ENCODE measurements around the gene CDH11.

Gene CDH11

GRCh38 chr16:65148804-65149203 is 26.9 kb upstream of the CDH11 start:
- Histone ChIP-seq H4K20me1 (ENCODE audit: insufficient read depth, low read length) (no peaks in the 10 kb centered on the region), H3K9me2 (ENCODE audit: low read depth, low read length) (no peaks in the 10 kb centered on the region), H3K4me1 (ENCODE audit: insufficient read depth, low read length, severe bottlenecking) (no peaks in the 10 kb centered on the region), H3K79me2 (ENCODE audit: insufficient read depth, low read length) (no peaks in the 10 kb centered on the region), H3K36me3 (ENCODE audit: insufficient read depth, low read length) (no peaks in the 10 kb centered on the region), H3K9me3 (ENCODE audit: low read length) (no peaks in the 10 kb centered on the region), H2AFZ (ENCODE audit: low read length) (no peak overlapping the region), H3K9ac (ENCODE audit: low read length) (no peak overlapping the region), H3K27me3 (ENCODE audit: insufficient read depth, low read length) (no peaks in the 10 kb centered on the region), H3K4me2 (ENCODE audit: low read length) (no peak overlapping the region), H3K27ac (ENCODE audit: low read depth, low read length, poor library complexity, severe bottlenecking) (no peak overlapping the region), H3F3A (ENCODE audit: insufficient read depth, low read length) (no peaks in the 10 kb centered on the region), H3K4me3 (ENCODE audit: low read depth, low read length, poor library complexity, severe bottlenecking) (no peak overlapping the region)
- no peak for TF ChIP-seq EZH2 (IDR thresholded peaks at IDR 0.05; ENCODE audit: borderline replicate concordance, low read length)
- no peak for TF ChIP-seq CTCF (IDR thresholded peaks at IDR 0.05; ENCODE audit: low read length)

- Histone ChIP-seq H2AFZ (ENCODE audit: low read length) (no peak overlapping the region), H3F3A (ENCODE audit: insufficient read depth, low read length) (no peaks in the 10 kb centered on the region), H3K79me2 (ENCODE audit: insufficient read depth, low read length) (no peaks in the 10 kb centered on the region), H3K27ac (ENCODE audit: low read depth, low read length, poor library complexity, severe bottlenecking) (no peak overlapping the region), H3K4me2 (ENCODE audit: low read length) (no peak overlapping the region), H3K9me3 (ENCODE audit: low read length) (no peaks in the 10 kb centered on the region), H3K36me3 (ENCODE audit: insufficient read depth, low read length) (no peaks in the 10 kb centered on the region), H3K4me1 (ENCODE audit: insufficient read depth, low read length, severe bottlenecking) (no peaks in the 10 kb centered on the region), H3K4me3 (ENCODE audit: low read depth, low read length, poor library complexity, severe bottlenecking) (no peak overlapping the region), H3K9ac (ENCODE audit: low read length) (no peak overlapping the region), H3K27me3 (ENCODE audit: insufficient read depth, low read length) (no peaks in the 10 kb centered on the region), H4K20me1 (ENCODE audit: insufficient read depth, low read length) (no peaks in the 10 kb centered on the region), H3K9me2 (ENCODE audit: low read depth, low read length) (no peaks in the 10 kb centered on the region)
- TF ChIP-seq CTCF (IDR thresholded peaks at IDR 0.05; ENCODE audit: low read length) (no peak), EZH2 (IDR thresholded peaks at IDR 0.05; ENCODE audit: borderline replicate concordance, low read length) (no peak)
Measured at GRCh38 chr16:65142276-65142675, 20.4 kb upstream of the CDH11 start.

- Histone ChIP-seq H3K9me3 (ENCODE audit: low read length) (no peaks in the 10 kb centered on the region), H3K4me2 (ENCODE audit: low read length) (no peak overlapping the region), H3K79me2 (ENCODE audit: insufficient read depth, low read length) (no peaks in the 10 kb centered on the region), H4K20me1 (ENCODE audit: insufficient read depth, low read length) (no peaks in the 10 kb centered on the region), H3K27me3 (ENCODE audit: insufficient read depth, low read length) (no peaks in the 10 kb centered on the region), H2AFZ (ENCODE audit: low read length) (no peak overlapping the region), H3K36me3 (ENCODE audit: insufficient read depth, low read length) (no peaks in the 10 kb centered on the region), H3K9ac (ENCODE audit: low read length) (no peak overlapping the region), H3F3A (ENCODE audit: insufficient read depth, low read length) (no peaks in the 10 kb centered on the region), H3K27ac (ENCODE audit: low read depth, low read length, poor library complexity, severe bottlenecking) (no peak overlapping the region), H3K9me2 (ENCODE audit: low read depth, low read length) (no peaks in the 10 kb centered on the region), H3K4me3 (ENCODE audit: low read depth, low read length, poor library complexity, severe bottlenecking) (no peak overlapping the region), H3K4me1 (ENCODE audit: insufficient read depth, low read length, severe bottlenecking) (no peaks in the 10 kb centered on the region)
- TF ChIP-seq EZH2 (IDR thresholded peaks at IDR 0.05; ENCODE audit: borderline replicate concordance, low read length): no peak
- no peak for TF ChIP-seq CTCF (IDR thresholded peaks at IDR 0.05; ENCODE audit: low read length)
Measured at GRCh38 chr16:65136681-65137080, 14.8 kb upstream of the CDH11 start.
